Bronchial epithelial cell (primary cell): ENCODE data around the gene MYO1D. TPM values are rescaled to one million over a fixed set of nuclear protein-coding genes. Genes with fewer than 3 reads are reported as not detected.

Experiments
- DNase-seq: peaks from one replicate; pipeline ENCODE4 v3.0.0-alpha.2; 2010; ENCODE audit warnings: low read depth
- FAIRE-seq: peaks from 2 replicates; lab custom pipeline; 2011; peaks lifted over from hg19 to GRCh38; lab: Jason Lieb, UNC
- H3K27me3 ChIP-seq: 2 replicates; pipeline ENCODE4 v1.5.1; 2011; ENCODE audit warnings: low read length; ENCODE audit not compliant: control insufficient read depth, insufficient read depth
- H3K36me3 ChIP-seq: 2 replicates; pipeline ENCODE4 v1.5.1; 2011; ENCODE audit warnings: low read length; ENCODE audit not compliant: control insufficient read depth, insufficient read depth
- H3K4me3 ChIP-seq: 2 replicates; pipeline ENCODE4 v1.5.1; 2011; ENCODE audit warnings: mild to moderate bottlenecking, low read depth, low read length, control low read depth
- CTCF ChIP-seq: IDR thresholded peaks from 2 replicates; pipeline ENCODE4 v1.5.1; 2011; ENCODE audit warnings: mild to moderate bottlenecking, moderate library complexity, low read length, control low read depth, inconsistent platforms; ENCODE audit not compliant: insufficient read depth, severe bottlenecking
- total RNA-seq: library from RNA; depleted of rRNA; stranded (reverse); fragments of >200 nt; gene quantifications from 2 replicates; pipeline ENCODE4 v1.2.1, GENCODE V29; 2014

Gene MYO1D
- total RNA-seq, 1 donor from 2014 or later = 35.8 TPM

GRCh38 chr17:32471652-32472051, 405.3 kb downstream of the MYO1D start:
- TF ChIP-seq CTCF = no peak
- Histone ChIP-seq H3K27me3 (no peaks in the 10 kb centered on the region), H3K36me3 (peaks cover 30% of the 10 kb centered on the region), H3K4me3 (no peak overlapping the region)
- DNase-seq (no peak), FAIRE-seq (no peak)

- H3K27me3 ChIP-seq = no peaks in the 10 kb centered on the region
- no peak for DNase-seq
- no peak for FAIRE-seq
- H3K4me3 ChIP-seq = no peak overlapping the region
- peaks cover 24% of the 10 kb centered on the region for H3K36me3 ChIP-seq
- TF ChIP-seq CTCF = no peak
These were observed 406.3 kb downstream of the MYO1D start for GRCh38 chr17:32470405-32471167.

- no peak for TF ChIP-seq CTCF
- Histone ChIP-seq H3K36me3 (peaks cover 21% of the 10 kb centered on the region), H3K4me3 (no peak overlapping the region), H3K27me3 (no peaks in the 10 kb centered on the region)
- DNase-seq = no peak
- FAIRE-seq = no peak
These were observed 409.0 kb downstream of the MYO1D start for GRCh38 chr17:32467949-32468348.

GRCh38 chr17:32464374-32464773, 412.6 kb downstream of the MYO1D start:
- no peak for TF ChIP-seq CTCF
- Histone ChIP-seq H3K36me3 (peaks cover 16% of the 10 kb centered on the region), H3K4me3 (no peak overlapping the region), H3K27me3 (no peaks in the 10 kb centered on the region)
- DNase-seq (no peak), FAIRE-seq (no peak)

- H3K4me3 ChIP-seq = no peak overlapping the region
- FAIRE-seq (no peak), DNase-seq (no peak)
- no peaks in the 10 kb centered on the region for H3K27me3 ChIP-seq
- no peak for TF ChIP-seq CTCF
- peaks cover 15% of the 10 kb centered on the region for H3K36me3 ChIP-seq
These were observed 413.6 kb downstream of the MYO1D start for GRCh38 chr17:32463304-32463703.
